Limb (tissue), 2 donors: ENCODE results near the gene HIP1R.

ENCODE experiments used
- DNase-seq, 2 donors: peaks; one replicate each; pipeline ENCODE4 v3.0.0-alpha.2; 2016; ENCODE audit errors: extremely low spot score in 2 of 2

HIP1R gene

GRCh38 chr12:122860854-122861586 is 25.8 kb downstream of the HIP1R start:
- DNase-seq = peak in 1 of 2 donors; percentile 42

- no peak for DNase-seq
These were observed 26.3 kb downstream of the HIP1R start for GRCh38 chr12:122861587-122861970.

- DNase-seq = peak in 1 of 2 donors; percentile 50
These were observed 26.9 kb downstream of the HIP1R start for GRCh38 chr12:122862110-122862634.

GRCh38 chr12:122862872-122863701 is 27.8 kb downstream of the HIP1R start:
- DNase-seq = no peak

- DNase-seq = no peak
These were observed 29.6 kb downstream of the HIP1R start for GRCh38 chr12:122864894-122865253.

DNA sequence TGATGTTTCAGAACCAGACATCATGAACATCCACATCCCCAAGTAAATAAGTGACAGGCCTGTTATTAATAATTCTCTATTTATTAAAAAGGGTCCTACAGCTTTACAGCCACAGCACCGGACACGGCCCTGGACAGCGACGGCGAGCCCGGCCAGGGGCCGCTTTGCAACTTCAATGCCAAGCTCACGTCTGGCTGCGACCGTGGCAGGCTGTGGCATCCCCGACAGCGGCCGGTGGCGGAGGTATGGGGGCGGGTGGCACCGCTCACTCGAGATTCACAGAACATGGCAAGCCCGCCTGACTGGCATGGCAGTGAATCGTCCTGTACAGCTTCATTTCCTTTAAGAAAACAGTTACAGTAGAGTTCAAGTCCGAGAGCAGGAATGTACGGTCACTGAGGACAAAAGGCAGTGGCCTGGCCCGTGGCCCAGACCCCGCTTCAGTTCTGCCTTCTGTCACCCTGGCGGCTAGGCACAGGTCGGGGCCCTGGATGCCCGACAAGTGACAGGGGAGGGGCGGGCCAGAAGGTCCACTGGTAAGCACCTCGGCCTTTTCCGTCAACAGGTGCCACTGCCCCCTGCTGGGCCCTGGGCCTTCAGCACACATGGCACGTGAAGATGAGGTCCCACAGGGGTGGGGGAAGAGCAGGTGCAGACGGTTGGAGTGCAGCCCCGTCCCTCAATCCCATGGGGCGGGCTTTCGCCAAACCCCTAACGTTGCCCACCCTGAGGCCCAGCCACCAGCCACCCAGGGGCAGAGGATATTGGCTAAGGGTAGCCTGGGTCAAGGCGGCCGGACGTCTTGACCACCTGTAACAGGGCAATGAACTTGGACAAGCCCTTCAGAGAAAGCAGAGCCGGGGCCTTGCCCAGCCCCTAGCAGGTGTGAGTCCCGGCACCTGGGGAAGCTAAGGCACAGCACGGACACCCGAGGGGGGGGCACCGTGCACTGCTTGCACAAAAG is 30.3 kb downstream of the HIP1R start:
- peak in 1 of 2 donors; percentile 49 for DNase-seq

- DNase-seq = peak in 1 of 2 donors; percentile 23
These were observed 31.1 kb downstream of the HIP1R start for GRCh38 chr12:122866379-122866778.

GRCh38 chr12:122866950-122867607 is 31.8 kb downstream of the HIP1R start:
- peak in 1 of 2 donors; percentile 32 for DNase-seq

DNA sequence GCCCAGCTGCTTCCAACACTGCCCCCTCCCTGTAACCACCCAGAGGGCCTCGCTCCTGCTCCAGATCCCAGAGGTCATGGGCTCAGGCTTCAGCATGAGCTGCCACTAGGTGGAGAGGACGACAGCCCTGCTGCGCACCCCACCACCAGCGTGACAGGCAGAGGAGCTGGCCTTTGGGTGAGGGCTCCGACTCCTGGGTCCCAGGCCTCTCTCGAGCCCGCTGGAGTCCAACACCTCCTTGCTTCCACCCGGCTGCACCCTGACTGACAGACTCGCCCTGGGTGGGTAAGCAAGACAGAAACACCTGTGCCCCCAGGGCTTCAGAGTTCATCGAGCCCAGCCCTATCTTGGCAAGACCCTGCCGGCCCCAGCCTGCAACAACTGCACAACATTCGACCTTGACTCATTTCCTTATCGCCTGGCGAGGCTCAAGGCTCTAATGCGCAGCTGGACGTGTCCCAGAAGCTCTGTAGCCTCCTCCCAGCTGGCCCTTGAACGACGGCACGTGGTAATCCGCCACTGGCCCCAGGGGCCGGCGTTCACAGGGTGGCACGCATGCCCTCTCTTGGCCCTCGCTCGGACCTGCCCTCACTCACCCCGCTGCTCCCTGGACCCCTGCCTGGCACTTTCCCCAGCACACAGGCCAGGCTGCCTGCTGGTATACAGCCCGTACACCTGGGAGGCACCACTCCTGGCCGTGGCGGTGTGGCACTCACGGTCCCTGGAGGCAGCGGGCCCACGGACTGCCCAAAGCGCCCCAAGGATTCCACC is 32.6 kb downstream of the HIP1R start:
- peak in 1 of 2 donors; percentile 34 for DNase-seq

- no peak for DNase-seq
These were observed 33.4 kb downstream of the HIP1R start for GRCh38 chr12:122868471-122869177.

GRCh38 chr12:122869207-122869973 is 34.1 kb downstream of the HIP1R start:
- DNase-seq = no peak

GRCh38 chr12:122870163-122870842 is 35.0 kb downstream of the HIP1R start:
- DNase-seq = peak in 1 of 2 donors; percentile 21

DNA sequence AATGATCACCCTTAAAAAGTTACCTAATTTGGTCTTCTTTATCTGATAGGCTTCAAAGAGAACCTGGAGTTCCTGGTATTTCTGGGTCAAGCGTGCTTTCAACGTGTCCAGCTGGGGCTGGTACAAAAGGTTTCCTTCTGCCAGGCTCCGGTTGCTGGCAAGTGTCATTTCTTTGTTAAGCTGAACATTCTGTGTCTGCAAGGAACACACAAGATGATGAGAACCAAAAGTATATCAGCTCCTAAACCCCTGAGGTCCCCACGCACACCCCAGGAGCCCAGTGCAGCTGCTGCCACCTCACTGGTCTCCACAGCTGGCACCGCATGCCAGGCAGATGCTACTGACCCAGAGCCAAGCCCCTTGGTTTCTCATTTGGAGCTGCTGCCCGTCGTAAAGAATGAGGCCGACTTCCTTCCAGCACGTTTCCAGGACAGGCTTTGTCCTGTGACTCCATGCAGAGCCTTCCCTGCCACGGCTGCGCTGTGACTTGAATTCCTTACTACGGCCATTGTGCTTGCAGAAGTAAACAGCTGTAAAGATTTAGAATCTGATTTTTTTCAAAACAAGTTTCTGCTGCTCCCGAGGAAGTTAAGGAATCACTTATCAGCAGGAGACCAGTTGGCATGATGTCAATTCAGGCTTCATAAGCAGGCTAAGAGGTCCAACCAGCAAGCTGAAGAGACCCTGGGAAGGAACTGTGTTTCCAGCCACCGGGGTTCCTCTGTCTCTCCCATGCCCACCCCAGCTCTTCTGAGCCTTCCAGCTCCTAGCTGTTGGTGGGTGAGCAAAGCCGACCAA is 35.8 kb downstream of the HIP1R start:
- peak in 1 of 2 donors; percentile 56 for DNase-seq

GRCh38 chr12:122871851-122872780 is 36.9 kb downstream of the HIP1R start:
- DNase-seq = peak in 1 of 2 donors; percentile 63

DNA sequence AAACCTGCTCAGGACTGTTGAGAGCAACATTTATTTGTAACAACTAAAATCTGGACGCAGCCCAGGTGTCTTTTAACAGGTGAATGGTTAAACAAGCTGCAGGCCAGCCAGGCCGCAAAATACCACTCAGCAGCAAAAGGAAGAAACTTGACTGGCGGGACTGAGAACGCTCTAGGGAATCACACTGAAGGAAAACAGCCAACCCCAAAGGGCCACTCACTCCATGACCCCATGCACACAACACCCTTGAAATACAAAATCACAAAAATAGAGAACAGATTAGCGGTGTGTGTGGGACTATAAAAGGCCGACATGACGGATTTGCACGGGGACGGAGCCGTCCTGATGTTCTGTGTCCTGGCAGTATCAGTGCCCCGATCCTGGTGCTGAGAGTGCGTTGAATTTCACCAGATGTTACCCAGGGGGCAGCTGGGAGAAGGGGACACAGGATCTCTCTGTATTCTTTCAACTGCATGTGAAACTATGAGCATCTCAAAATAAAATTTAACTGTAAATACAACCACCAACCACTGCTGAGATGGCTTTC is 37.6 kb downstream of the HIP1R start:
- DNase-seq = peak in 1 of 2 donors; percentile 32

- DNase-seq = no peak
These were observed 38.3 kb downstream of the HIP1R start for GRCh38 chr12:122873540-122873939.
